Fibroblast of lung (primary cell): ENCODE measurements around the gene ZSCAN2. TPM values are rescaled to one million over a fixed set of nuclear protein-coding genes. Genes with fewer than 3 reads are reported as not detected.
"Not testable (repeated sequence)": the region's sequence is repeated elsewhere in the genome, so short reads cannot be mapped to it uniquely, and the experiment has no call there.

Experiments used
- DNase-seq, 2 donors: peaks; one replicate each; pipeline versions ENCODE4 v3.0.0 to v3.0.0-alpha.2; 2010; ENCODE audit warnings: low read depth in 2 of 2
- H2AFZ ChIP-seq: 2 replicates; pipeline ENCODE4 v1.5.1; 2012; ENCODE audit warnings: low read length, control low read depth, inconsistent platforms
- H3K27ac ChIP-seq: 2 replicates; pipeline ENCODE4 v1.5.1; 2011; ENCODE audit warnings: low read length, control low read depth; ENCODE audit not compliant: insufficient read depth
- H3K27me3 ChIP-seq: 2 replicates; pipeline ENCODE4 v1.5.1; 2011; ENCODE audit warnings: mild to moderate bottlenecking, low read length; ENCODE audit not compliant: control insufficient read depth, insufficient read depth
- H3K36me3 ChIP-seq: 2 replicates; pipeline ENCODE4 v1.5.1; 2011; ENCODE audit warnings: low read length; ENCODE audit not compliant: control insufficient read depth, insufficient read depth
- H3K4me1 ChIP-seq: 2 replicates; pipeline ENCODE4 v1.5.1; 2011; ENCODE audit warnings: low read length; ENCODE audit not compliant: control insufficient read depth, insufficient read depth; ENCODE audit errors: extremely low read depth
- H3K4me2 ChIP-seq: 2 replicates; pipeline ENCODE4 v1.5.1; 2011; ENCODE audit warnings: low read length, control low read depth; ENCODE audit not compliant: insufficient read depth; ENCODE audit errors: extremely low read depth
- H3K4me3 ChIP-seq, 4 experiments: fragments of 200-600 bp in 1 of 4; sonication (generic) in 1 of 4; replicated peaks in 1 of 4; 2 replicates each; pipeline ENCODE4 v1.5.1; 2011 to 2016; ENCODE audit warnings: low read length in 4 of 4, low read depth in 3 of 4, mild to moderate bottlenecking in 3 of 4, control low read depth in 2 of 4, inconsistent platforms in 1 of 4, mixed read lengths in 1 of 4; ENCODE audit not compliant: insufficient read depth in 1 of 4; ENCODE audit errors: control extremely low read depth in 1 of 4
- H3K79me2 ChIP-seq: 2 replicates; pipeline ENCODE4 v1.5.1; 2012; ENCODE audit warnings: mild to moderate bottlenecking, low read length, inconsistent platforms; ENCODE audit not compliant: control insufficient read depth, insufficient read depth
- H3K9ac ChIP-seq: 2 replicates; pipeline ENCODE4 v1.5.1; 2011; ENCODE audit warnings: mild to moderate bottlenecking, low read length, control low read depth; ENCODE audit not compliant: insufficient read depth
- H3K9me3 ChIP-seq: 2 replicates; pipeline ENCODE4 v1.5.1; 2012; ENCODE audit warnings: low read depth, low read length; ENCODE audit not compliant: control insufficient read depth, insufficient read depth
- H4K20me1 ChIP-seq: 2 replicates; pipeline ENCODE4 v1.5.1; 2011; ENCODE audit warnings: low read length; ENCODE audit not compliant: control insufficient read depth, insufficient read depth; ENCODE audit errors: extremely low read depth
- EZH2 ChIP-seq: IDR thresholded peaks from 2 replicates; pipeline ENCODE4 v1.5.1; 2012; ENCODE audit warnings: low read length, control low read depth, mild to moderate bottlenecking; ENCODE audit errors: missing control alignments
- polyA plus RNA-seq, 2 donors: library from polyadenylated mRNA; depleted of rRNA in 1 of 2; stranded (reverse) in 1 of 2; unstranded in 1 of 2; fragments of >200 nt; gene quantifications; 2 replicates each; pipeline ENCODE4 v1.2.1, GENCODE V29; 2011 to 2012; ENCODE audit warnings: missing spikeins in 1 of 2
- total RNA-seq: library from RNA; depleted of rRNA; stranded (reverse); fragments of >200 nt; gene quantifications from 2 replicates; pipeline ENCODE4 v1.2.1, GENCODE V29; 2014
- TF ChIP-seq, protein P1 (sequence below), 2 donors: IDR thresholded peaks in 1 of 2; conservative IDR thresholded peaks in 1 of 2; 1 replicate in 1 of 2; 2 replicates in 1 of 2; pipeline ENCODE4 v1.5.1; 2011 to 2012; ENCODE audit warnings: low read length in 2 of 2, control low read depth in 1 of 2, inconsistent platforms in 1 of 2, low read depth in 1 of 2, mild to moderate bottlenecking in 1 of 2

The ZSCAN2 gene
- total and polyA plus RNA-seq, 2 donors (not counting 1 experiment from before 2014, with no cell fraction given), result 6.4 to 9.2 TPM

DNA sequence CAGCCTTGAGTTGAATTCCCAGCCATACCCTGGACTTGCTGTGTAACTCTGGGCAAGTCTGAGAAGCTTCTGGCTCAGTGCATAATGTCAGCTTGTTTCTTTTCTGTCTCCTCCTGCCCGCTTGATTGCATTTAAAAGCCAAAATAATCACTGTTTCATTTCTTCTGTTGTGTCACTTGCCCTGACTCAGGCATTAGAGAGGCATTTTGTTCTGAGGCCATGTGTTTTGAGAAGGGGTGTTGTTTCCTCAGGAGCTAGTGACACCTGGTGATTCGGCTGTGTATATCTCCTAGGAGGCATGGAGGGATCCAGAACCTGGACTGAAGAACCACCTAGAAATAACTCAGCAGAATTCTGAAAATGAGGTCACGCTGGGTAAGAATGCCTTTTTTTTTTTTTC lies 37.3 kb downstream of the ZSCAN2 start:
- Histone ChIP-seq H3K27me3 (no peaks in the 10 kb centered on the region), H4K20me1 (peaks cover 1% of the 10 kb centered on the region), H3K4me3 (no peak overlapping the region), H3K27ac (no peak overlapping the region), H3K4me2 (no peak overlapping the region), H3K9ac (no peak overlapping the region), H2AFZ (no peak overlapping the region), H3K9me3 (no peaks in the 10 kb centered on the region), H3K79me2 (peaks cover 5% of the 10 kb centered on the region), H3K4me1 (peaks cover 4% of the 10 kb centered on the region), H3K36me3 (peaks cover 14% of the 10 kb centered on the region)
- DNase-seq, result peak in 1 of 2 donors; percentile 20
- TF ChIP-seq EZH2, result no peak
- TF ChIP-seq, protein P1, sequence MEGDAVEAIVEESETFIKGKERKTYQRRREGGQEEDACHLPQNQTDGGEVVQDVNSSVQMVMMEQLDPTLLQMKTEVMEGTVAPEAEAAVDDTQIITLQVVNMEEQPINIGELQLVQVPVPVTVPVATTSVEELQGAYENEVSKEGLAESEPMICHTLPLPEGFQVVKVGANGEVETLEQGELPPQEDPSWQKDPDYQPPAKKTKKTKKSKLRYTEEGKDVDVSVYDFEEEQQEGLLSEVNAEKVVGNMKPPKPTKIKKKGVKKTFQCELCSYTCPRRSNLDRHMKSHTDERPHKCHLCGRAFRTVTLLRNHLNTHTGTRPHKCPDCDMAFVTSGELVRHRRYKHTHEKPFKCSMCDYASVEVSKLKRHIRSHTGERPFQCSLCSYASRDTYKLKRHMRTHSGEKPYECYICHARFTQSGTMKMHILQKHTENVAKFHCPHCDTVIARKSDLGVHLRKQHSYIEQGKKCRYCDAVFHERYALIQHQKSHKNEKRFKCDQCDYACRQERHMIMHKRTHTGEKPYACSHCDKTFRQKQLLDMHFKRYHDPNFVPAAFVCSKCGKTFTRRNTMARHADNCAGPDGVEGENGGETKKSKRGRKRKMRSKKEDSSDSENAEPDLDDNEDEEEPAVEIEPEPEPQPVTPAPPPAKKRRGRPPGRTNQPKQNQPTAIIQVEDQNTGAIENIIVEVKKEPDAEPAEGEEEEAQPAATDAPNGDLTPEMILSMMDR (conservative IDR thresholded peaks at IDR 0.05 in 1 of 2, IDR thresholded peaks at IDR 0.05 in 1 of 2; ENCODE audit: low read depth in 1 of 2, low read length in 2 of 2), result no peak

DNA sequence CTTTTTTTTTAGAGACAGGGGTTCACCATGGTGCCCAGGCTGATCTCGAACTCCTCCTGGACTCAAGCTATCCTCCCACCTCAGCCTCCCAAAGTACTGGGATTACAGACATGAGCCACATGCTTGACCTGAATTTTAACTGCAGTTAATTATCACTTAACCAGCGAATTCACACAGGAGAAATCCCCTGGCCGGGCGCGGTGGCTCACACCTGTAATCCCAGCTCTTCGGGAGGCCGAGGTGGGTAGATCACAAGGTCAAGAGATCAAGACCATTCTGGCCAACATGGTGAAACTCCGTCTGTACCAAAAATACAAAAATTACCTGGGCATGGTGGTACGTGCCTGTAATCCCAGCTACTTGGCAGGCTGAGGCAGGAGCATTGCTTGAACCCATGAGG lies 41.1 kb downstream of the ZSCAN2 start:
- peaks cover 32% of the 10 kb centered on the region for H3K36me3 ChIP-seq
- not testable (repeated sequence) for H2AFZ ChIP-seq, H3K27ac ChIP-seq, H4K20me1 ChIP-seq, H3K79me2 ChIP-seq, H3K9ac ChIP-seq, H3K9me3 ChIP-seq, DNase-seq, H3K27me3 ChIP-seq, H3K4me1 ChIP-seq, H3K4me2 ChIP-seq, H3K4me3 ChIP-seq

DNA sequence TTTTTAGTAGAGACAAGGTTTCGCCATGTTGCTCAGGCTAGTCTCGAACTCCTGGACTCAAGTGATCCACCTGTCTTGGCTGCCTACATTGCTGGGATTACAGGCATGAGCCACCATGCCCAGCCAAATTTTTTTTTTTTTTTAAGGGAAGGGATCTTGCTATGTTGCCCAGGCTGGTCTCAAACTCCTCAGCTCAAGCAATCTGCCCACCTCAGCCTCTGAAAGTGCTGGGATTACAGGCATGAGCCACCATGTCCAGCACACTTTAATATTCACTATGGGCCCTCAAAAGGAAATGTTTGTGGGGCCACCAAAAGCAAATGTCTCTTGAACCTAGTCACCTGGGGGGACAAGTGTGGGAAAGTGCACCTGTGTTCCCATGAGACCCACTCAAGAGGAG lies 41.8 kb downstream of the ZSCAN2 start:
- peaks cover 33% of the 10 kb centered on the region for H3K36me3 ChIP-seq
- H3K4me1 ChIP-seq, result not testable (repeated sequence)

DNA sequence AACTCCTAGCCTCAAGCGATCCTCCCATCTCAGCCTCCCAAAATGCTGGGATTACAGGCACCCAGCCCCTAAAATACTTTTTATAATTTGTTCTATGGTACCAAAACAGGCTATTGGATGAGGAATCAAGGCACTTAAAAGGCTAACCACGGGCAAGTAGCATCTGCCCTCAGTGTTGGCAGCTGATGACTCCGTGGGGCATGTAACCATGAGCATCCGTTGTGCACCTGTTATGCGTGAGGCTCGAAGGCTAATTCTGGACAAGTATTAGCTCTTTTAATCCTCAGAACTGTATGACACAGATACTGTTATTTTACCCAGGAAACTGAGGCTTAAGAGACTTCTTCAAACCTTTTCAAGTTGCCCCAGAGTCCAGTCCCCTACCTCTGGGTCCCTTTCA lies 43.0 kb downstream of the ZSCAN2 start:
- Histone ChIP-seq H3K27ac (no peak overlapping the region), H2AFZ (no peak overlapping the region), H3K36me3 (peaks cover 43% of the 10 kb centered on the region), H3K9me3 (no peaks in the 10 kb centered on the region), H3K4me2 (no peak overlapping the region), H3K27me3 (no peaks in the 10 kb centered on the region), H3K4me1 (no peaks in the 10 kb centered on the region), H4K20me1 (peaks cover 1% of the 10 kb centered on the region), H3K4me3 (no peak overlapping the region), H3K9ac (no peak overlapping the region), H3K79me2 (no peaks in the 10 kb centered on the region)
- TF ChIP-seq, protein P1 (conservative IDR thresholded peaks at IDR 0.05 in 1 of 2, IDR thresholded peaks at IDR 0.05 in 1 of 2; ENCODE audit: low read depth in 1 of 2, low read length in 2 of 2), result no peak
- no peak for TF ChIP-seq EZH2
- no peak for DNase-seq

More for the DNA sequence above, 41.8 kb downstream of the ZSCAN2 start:
- H3K79me2 ChIP-seq, H3K9ac ChIP-seq, H3K27me3 ChIP-seq, DNase-seq, H3K4me2 ChIP-seq, H3K4me3 ChIP-seq, H3K27ac ChIP-seq, H2AFZ ChIP-seq, H3K9me3 ChIP-seq, H4K20me1 ChIP-seq: not testable (repeated sequence)
